Astrocyte (in vitro differentiated cells and primary cell): ENCODE data around the gene DMGDH. TPM values are rescaled to one million over a fixed set of nuclear protein-coding genes. Genes with fewer than 3 reads are reported as not detected.

Experiments used
- DNase-seq: peaks from one replicate; pipeline ENCODE4 v3.0.0-alpha.2; 2010; ENCODE audit warnings: low read depth
- FAIRE-seq: peaks from 2 replicates; lab custom pipeline; 2011; peaks lifted over from hg19 to GRCh38; lab: Jason Lieb, UNC
- H2AFZ ChIP-seq: 2 replicates; pipeline ENCODE4 v1.6.0; 2012; ENCODE audit warnings: low read depth, low read length, inconsistent platforms
- H3K27ac ChIP-seq: 2 replicates; pipeline ENCODE4 v1.5.1; 2011; ENCODE audit warnings: low read depth, low read length, inconsistent platforms
- H3K27me3 ChIP-seq: 2 replicates; pipeline ENCODE4 v1.6.0; 2011; ENCODE audit warnings: low read length, inconsistent platforms; ENCODE audit not compliant: insufficient read depth
- H3K36me3 ChIP-seq: 2 replicates; pipeline ENCODE4 v1.5.1; 2011; ENCODE audit warnings: low read length, inconsistent platforms; ENCODE audit not compliant: insufficient read depth
- H3K4me1 ChIP-seq: 2 replicates; pipeline ENCODE4 v1.5.1; 2011; ENCODE audit warnings: low read length, inconsistent platforms; ENCODE audit not compliant: insufficient read depth
- H3K4me2 ChIP-seq: 2 replicates; pipeline ENCODE4 v1.6.0; 2012; ENCODE audit warnings: low read length, inconsistent platforms
- H3K4me3 ChIP-seq: 2 replicates; pipeline ENCODE4 v1.5.1; 2011; ENCODE audit warnings: low read depth, mild to moderate bottlenecking, low read length, inconsistent platforms; ENCODE audit not compliant: insufficient read depth
- H3K79me2 ChIP-seq: 2 replicates; pipeline ENCODE4 v1.6.0; 2012; ENCODE audit warnings: mild to moderate bottlenecking, low read length, inconsistent platforms; ENCODE audit not compliant: insufficient read depth
- H3K9ac ChIP-seq: 2 replicates; pipeline ENCODE4 v1.6.0; 2012; ENCODE audit warnings: mild to moderate bottlenecking, low read length, inconsistent platforms
- H3K9me3 ChIP-seq: 2 replicates; pipeline ENCODE4 v1.5.1; 2012; ENCODE audit warnings: low read depth, mild to moderate bottlenecking, low read length, inconsistent platforms; ENCODE audit not compliant: insufficient read depth
- H4K20me1 ChIP-seq: 2 replicates; pipeline ENCODE4 v1.6.0; 2012; ENCODE audit warnings: low read length, inconsistent platforms; ENCODE audit not compliant: insufficient read depth
- H3K27ac Mint-ChIP-seq: one replicate; pipeline ENCODE4 v1.8.0; 2021; ENCODE audit warnings: mild to moderate bottlenecking, mixed read lengths; ENCODE audit not compliant: unreplicated experiment
- H3K27me3 Mint-ChIP-seq: one replicate; pipeline ENCODE4 v1.8.0; 2021; ENCODE audit warnings: low read depth, mixed read lengths; ENCODE audit not compliant: unreplicated experiment
- H3K36me3 Mint-ChIP-seq: one replicate; pipeline ENCODE4 v1.8.0; 2021; ENCODE audit warnings: low read depth, mixed read lengths; ENCODE audit not compliant: unreplicated experiment
- H3K4me1 Mint-ChIP-seq: one replicate; pipeline ENCODE4 v1.8.0; 2021; ENCODE audit warnings: low read depth, mixed read lengths; ENCODE audit not compliant: unreplicated experiment
- H3K4me3 Mint-ChIP-seq: one replicate; pipeline ENCODE4 v1.8.0; 2021; ENCODE audit warnings: mild to moderate bottlenecking, moderate library complexity, mixed read lengths; ENCODE audit not compliant: unreplicated experiment
- H3K9me3 Mint-ChIP-seq: one replicate; pipeline ENCODE4 v1.8.0; 2021; ENCODE audit warnings: mild to moderate bottlenecking, mixed read lengths; ENCODE audit not compliant: unreplicated experiment
- CTCF ChIP-seq: IDR thresholded peaks from 2 replicates; pipeline ENCODE4 v1.5.1; 2011; ENCODE audit warnings: low read depth, mild to moderate bottlenecking, inconsistent platforms, low read length, moderate library complexity; ENCODE audit not compliant: insufficient read depth
- EZH2 ChIP-seq: IDR thresholded peaks from 2 replicates; pipeline ENCODE4 v1.6.1; 2012; ENCODE audit warnings: mild to moderate bottlenecking, low read length, inconsistent platforms; ENCODE audit not compliant: insufficient read depth
- total RNA-seq: library from RNA; stranded (reverse); gene quantifications from 2 replicates; pipeline ENCODE4 v1.2.1, GENCODE V29; 2021

The DMGDH gene
- total RNA-seq, 1 donor from 2014 or later, result not detected

- Mint-ChIP-seq H3K4me3 (no peak overlapping the region), H3K36me3 (no peaks in the 10 kb centered on the region), H3K9me3 (peaks cover 5% of the 10 kb centered on the region), H3K4me1 (no peaks in the 10 kb centered on the region), H3K27ac (no peak overlapping the region), H3K27me3 (no peaks in the 10 kb centered on the region)
- Histone ChIP-seq H3K36me3 (no peaks in the 10 kb centered on the region), H3K27ac (no peak overlapping the region), H4K20me1 (no peaks in the 10 kb centered on the region), H3K79me2 (no peaks in the 10 kb centered on the region), H3K27me3 (no peaks in the 10 kb centered on the region), H3K9me3 (no peaks in the 10 kb centered on the region), H3K9ac (no peak overlapping the region), H3K4me1 (no peaks in the 10 kb centered on the region), H3K4me3 (no peak overlapping the region), H2AFZ (no peak overlapping the region), H3K4me2 (no peak overlapping the region)
- no peak for TF ChIP-seq CTCF
- TF ChIP-seq EZH2, result no peak
- no peak for DNase-seq
- FAIRE-seq, result no peak
Measured at GRCh38 chr5:79056847-79057246, 12.6 kb downstream of the DMGDH start.

- no peak overlapping the region for H3K4me2 ChIP-seq
- H3K9me3 ChIP-seq, result no peaks in the 10 kb centered on the region
- peaks cover 8% of the 10 kb centered on the region for H3K9me3 Mint-ChIP-seq
- no peak overlapping the region for H3K4me3 ChIP-seq
- H3K9ac ChIP-seq, result no peak overlapping the region
- no peak overlapping the region for H3K4me3 Mint-ChIP-seq
- DNase-seq, result no peak
- TF ChIP-seq EZH2 (no peak), CTCF (no peak)
- H3K4me1 Mint-ChIP-seq, result no peaks in the 10 kb centered on the region
- no peaks in the 10 kb centered on the region for H3K79me2 ChIP-seq
- H3K27me3 Mint-ChIP-seq, result no peaks in the 10 kb centered on the region
- H3K27me3 ChIP-seq, result no peaks in the 10 kb centered on the region
- FAIRE-seq, result no peak
- no peaks in the 10 kb centered on the region for H3K4me1 ChIP-seq
- H3K27ac Mint-ChIP-seq, result no peak overlapping the region
- no peak overlapping the region for H2AFZ ChIP-seq
- H3K36me3 Mint-ChIP-seq, result no peaks in the 10 kb centered on the region
- no peaks in the 10 kb centered on the region for H3K36me3 ChIP-seq
- H4K20me1 ChIP-seq, result no peaks in the 10 kb centered on the region
- no peak overlapping the region for H3K27ac ChIP-seq
Measured at GRCh38 chr5:79055017-79055416, 14.5 kb downstream of the DMGDH start.

- H3K27me3 Mint-ChIP-seq, result no peaks in the 10 kb centered on the region
Measured at GRCh38 chr5:79053321-79053720, 16.2 kb downstream of the DMGDH start.

More at GRCh38 chr5:79053321-79053720, 16.2 kb downstream of the DMGDH start:
- Mint-ChIP-seq H3K4me1 (no peaks in the 10 kb centered on the region), H3K36me3 (no peaks in the 10 kb centered on the region), H3K4me3 (no peak overlapping the region), H3K27ac (no peak overlapping the region), H3K9me3 (peaks cover 8% of the 10 kb centered on the region)
- no peak overlapping the region for H2AFZ ChIP-seq
- no peak overlapping the region for H3K9ac ChIP-seq
- FAIRE-seq, result no peak
- TF ChIP-seq CTCF (no peak), EZH2 (no peak)
- H3K27me3 ChIP-seq, result peaks cover 2% of the 10 kb centered on the region
- no peak overlapping the region for H3K4me2 ChIP-seq
- no peaks in the 10 kb centered on the region for H3K36me3 ChIP-seq
- DNase-seq, result no peak
- H3K79me2 ChIP-seq, result no peaks in the 10 kb centered on the region
- no peaks in the 10 kb centered on the region for H3K9me3 ChIP-seq
- H3K4me3 ChIP-seq, result no peak overlapping the region
- no peaks in the 10 kb centered on the region for H3K4me1 ChIP-seq
- no peaks in the 10 kb centered on the region for H4K20me1 ChIP-seq
- H3K27ac ChIP-seq, result no peak overlapping the region
